OCI-LY1 (cell line): ENCODE data around the gene MAP9.

ENCODE experiments used
- H2AFZ ChIP-seq: fragments of 200-600 bp; sonication (generic), shearing (Covaris generic); 2 replicates; pipeline ENCODE4 v1.6.0; 2014; ENCODE audit warnings: antibody characterized with exemption, mild to moderate bottlenecking, low read length
- H3F3A ChIP-seq: fragments of 200-600 bp; sonication (generic), shearing (Covaris generic); 2 replicates; pipeline ENCODE4 v1.6.0; 2014; ENCODE audit warnings: mild to moderate bottlenecking, antibody characterized with exemption, low read length, moderate library complexity; ENCODE audit not compliant: insufficient read depth
- H3K27ac ChIP-seq: fragments of 200-600 bp; sonication (generic); 2 replicates; pipeline ENCODE4 v1.5.1; 2014; ENCODE audit warnings: low read length, mixed run types, mild to moderate bottlenecking, low read depth; ENCODE audit not compliant: poor library complexity, severe bottlenecking
- H3K27me3 ChIP-seq: fragments of 200-600 bp; sonication (generic); 2 replicates; pipeline ENCODE4 v1.6.0; 2014; ENCODE audit warnings: antibody characterized with exemption, mild to moderate bottlenecking, low read length, moderate library complexity; ENCODE audit not compliant: insufficient read depth
- H3K36me3 ChIP-seq: fragments of 200-600 bp; sonication (generic); 2 replicates; pipeline ENCODE4 v1.6.1; 2014; ENCODE audit warnings: mild to moderate bottlenecking, antibody characterized with exemption, low read length, moderate library complexity, mixed read lengths; ENCODE audit not compliant: insufficient read depth
- H3K4me1 ChIP-seq: fragments of 200-600 bp; sonication (generic); 2 replicates; pipeline ENCODE4 v1.5.1; 2014; ENCODE audit warnings: mild to moderate bottlenecking, low read length, moderate library complexity; ENCODE audit not compliant: insufficient read depth, severe bottlenecking
- H3K4me2 ChIP-seq: fragments of 200-600 bp; sonication (generic), shearing (Covaris generic); 2 replicates; pipeline ENCODE4 v1.6.1; 2014; ENCODE audit warnings: low read length
- H3K4me3 ChIP-seq: fragments of 200-600 bp; sonication (generic); 2 replicates; pipeline ENCODE4 v1.5.1; 2014; ENCODE audit warnings: low read length, low read depth, mild to moderate bottlenecking, mixed read lengths; ENCODE audit not compliant: poor library complexity, severe bottlenecking
- H3K79me2 ChIP-seq: fragments of 200-600 bp; shearing (Covaris generic); 2 replicates; pipeline ENCODE4 v1.6.1; 2016; ENCODE audit warnings: mixed run types, low read length, mixed read lengths; ENCODE audit not compliant: insufficient read depth
- H3K9ac ChIP-seq: fragments of 200-600 bp; sonication (generic), shearing (Covaris generic); 2 replicates; pipeline ENCODE4 v1.6.1; 2014; ENCODE audit warnings: mild to moderate bottlenecking, low read length, mixed read lengths
- H3K9me2 ChIP-seq: fragments of 200-600 bp; sonication (generic), shearing (Covaris generic); 2 replicates; pipeline ENCODE4 v1.6.1; 2014; ENCODE audit warnings: low read depth, mild to moderate bottlenecking, low read length, mixed read lengths
- H3K9me3 ChIP-seq: fragments of 200-600 bp; shearing (Covaris generic); 2 replicates; pipeline ENCODE4 v1.6.1; 2014; ENCODE audit warnings: low read length, mixed read lengths
- H4K20me1 ChIP-seq: fragments of 200-600 bp; sonication (generic), shearing (Covaris generic); 2 replicates; pipeline ENCODE4 v1.6.0; 2016; ENCODE audit warnings: mild to moderate bottlenecking, low read length; ENCODE audit not compliant: insufficient read depth
- EZH2 ChIP-seq: fragments of 200-600 bp; sonication (generic), shearing (Covaris generic); IDR thresholded peaks from 2 replicates; pipeline ENCODE4 v1.8.0; 2017; ENCODE audit warnings: borderline replicate concordance, mixed run types, mild to moderate bottlenecking, antibody characterized with exemption, low read length, moderate library complexity, mixed read lengths
- TF ChIP-seq, protein P1 (sequence below): fragments of 200-600 bp; sonication (generic), shearing (Covaris generic); IDR thresholded peaks from 2 replicates; pipeline ENCODE4 v1.5.1; 2017; ENCODE audit warnings: mild to moderate bottlenecking, antibody characterized with exemption, low read length, moderate library complexity, mixed read lengths

Gene MAP9

DNA sequence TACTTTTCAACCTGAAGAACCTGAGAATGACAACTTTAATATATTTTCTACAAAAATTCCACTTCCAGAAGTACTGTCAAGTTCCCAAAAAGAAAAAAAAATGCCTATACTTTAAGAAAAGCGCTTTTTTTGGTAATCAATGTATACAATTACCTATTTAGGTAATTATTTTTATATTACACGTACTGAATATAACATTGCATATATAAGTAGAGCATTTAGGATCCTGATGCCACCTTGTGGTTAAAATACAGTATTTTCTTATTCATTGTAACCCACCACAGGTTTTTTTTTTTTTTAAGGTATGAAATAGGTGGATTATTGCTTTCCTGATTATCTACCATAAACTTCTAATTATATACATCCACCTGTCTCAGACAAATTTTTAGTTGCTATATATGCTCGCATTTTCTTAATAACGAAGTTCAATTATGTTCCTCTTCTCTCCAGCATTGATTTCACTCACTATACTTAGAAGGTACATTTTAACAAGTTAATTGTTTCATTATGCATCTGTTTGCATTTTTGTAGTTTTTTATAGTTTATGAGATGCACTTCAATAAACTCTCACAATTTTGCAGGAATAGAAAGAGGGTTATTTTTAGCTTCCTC is 5.2 kb downstream of the MAP9 start:
- H3K79me2 ChIP-seq = no peaks in the 10 kb centered on the region
- no peaks in the 10 kb centered on the region for H3K4me1 ChIP-seq
- H3K27ac ChIP-seq = no peak overlapping the region
- no peaks in the 10 kb centered on the region for H4K20me1 ChIP-seq
- H3K4me2 ChIP-seq = no peak overlapping the region
- H3K4me3 ChIP-seq = no peak overlapping the region
- no peaks in the 10 kb centered on the region for H3F3A ChIP-seq
- TF ChIP-seq EZH2 = no peak
- TF ChIP-seq, protein P1, sequence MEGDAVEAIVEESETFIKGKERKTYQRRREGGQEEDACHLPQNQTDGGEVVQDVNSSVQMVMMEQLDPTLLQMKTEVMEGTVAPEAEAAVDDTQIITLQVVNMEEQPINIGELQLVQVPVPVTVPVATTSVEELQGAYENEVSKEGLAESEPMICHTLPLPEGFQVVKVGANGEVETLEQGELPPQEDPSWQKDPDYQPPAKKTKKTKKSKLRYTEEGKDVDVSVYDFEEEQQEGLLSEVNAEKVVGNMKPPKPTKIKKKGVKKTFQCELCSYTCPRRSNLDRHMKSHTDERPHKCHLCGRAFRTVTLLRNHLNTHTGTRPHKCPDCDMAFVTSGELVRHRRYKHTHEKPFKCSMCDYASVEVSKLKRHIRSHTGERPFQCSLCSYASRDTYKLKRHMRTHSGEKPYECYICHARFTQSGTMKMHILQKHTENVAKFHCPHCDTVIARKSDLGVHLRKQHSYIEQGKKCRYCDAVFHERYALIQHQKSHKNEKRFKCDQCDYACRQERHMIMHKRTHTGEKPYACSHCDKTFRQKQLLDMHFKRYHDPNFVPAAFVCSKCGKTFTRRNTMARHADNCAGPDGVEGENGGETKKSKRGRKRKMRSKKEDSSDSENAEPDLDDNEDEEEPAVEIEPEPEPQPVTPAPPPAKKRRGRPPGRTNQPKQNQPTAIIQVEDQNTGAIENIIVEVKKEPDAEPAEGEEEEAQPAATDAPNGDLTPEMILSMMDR = peak; percentile 52
- H3K9me3 ChIP-seq = no peaks in the 10 kb centered on the region
- H2AFZ ChIP-seq = no peak overlapping the region
- no peak overlapping the region for H3K9ac ChIP-seq
- no peaks in the 10 kb centered on the region for H3K36me3 ChIP-seq
- no peaks in the 10 kb centered on the region for H3K27me3 ChIP-seq
- H3K9me2 ChIP-seq = no peaks in the 10 kb centered on the region

DNA sequence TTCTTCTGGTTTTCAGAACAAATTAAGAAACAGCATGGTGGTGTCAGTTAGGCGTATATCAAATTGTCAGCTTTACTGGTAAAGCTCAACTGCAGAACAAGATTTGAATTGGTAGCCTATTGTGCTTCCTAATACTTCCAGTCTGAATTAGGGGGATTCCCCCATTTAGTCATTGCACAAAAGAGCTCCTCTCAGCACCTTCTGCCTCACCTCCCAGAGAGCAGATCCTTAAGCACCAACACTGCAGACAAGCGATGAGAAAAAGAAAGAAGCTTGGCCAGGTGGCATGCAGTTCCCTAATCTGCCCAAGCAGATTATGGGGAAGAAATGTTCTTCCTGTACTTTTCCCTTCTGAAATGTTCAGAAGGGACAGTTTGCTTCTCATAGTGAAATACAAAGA is 9.2 kb downstream of the MAP9 start:
- Histone ChIP-seq H3K9ac (no peak overlapping the region), H3K4me2 (no peak overlapping the region), H3K4me1 (no peaks in the 10 kb centered on the region), H3K27ac (no peak overlapping the region), H2AFZ (no peak overlapping the region), H3K27me3 (no peaks in the 10 kb centered on the region), H3K36me3 (no peaks in the 10 kb centered on the region), H3K79me2 (no peaks in the 10 kb centered on the region), H3F3A (no peaks in the 10 kb centered on the region), H4K20me1 (no peaks in the 10 kb centered on the region), H3K9me3 (no peaks in the 10 kb centered on the region), H3K9me2 (no peaks in the 10 kb centered on the region), H3K4me3 (no peak overlapping the region)
- TF ChIP-seq EZH2 = no peak
- TF ChIP-seq, protein P1 = no peak

DNA sequence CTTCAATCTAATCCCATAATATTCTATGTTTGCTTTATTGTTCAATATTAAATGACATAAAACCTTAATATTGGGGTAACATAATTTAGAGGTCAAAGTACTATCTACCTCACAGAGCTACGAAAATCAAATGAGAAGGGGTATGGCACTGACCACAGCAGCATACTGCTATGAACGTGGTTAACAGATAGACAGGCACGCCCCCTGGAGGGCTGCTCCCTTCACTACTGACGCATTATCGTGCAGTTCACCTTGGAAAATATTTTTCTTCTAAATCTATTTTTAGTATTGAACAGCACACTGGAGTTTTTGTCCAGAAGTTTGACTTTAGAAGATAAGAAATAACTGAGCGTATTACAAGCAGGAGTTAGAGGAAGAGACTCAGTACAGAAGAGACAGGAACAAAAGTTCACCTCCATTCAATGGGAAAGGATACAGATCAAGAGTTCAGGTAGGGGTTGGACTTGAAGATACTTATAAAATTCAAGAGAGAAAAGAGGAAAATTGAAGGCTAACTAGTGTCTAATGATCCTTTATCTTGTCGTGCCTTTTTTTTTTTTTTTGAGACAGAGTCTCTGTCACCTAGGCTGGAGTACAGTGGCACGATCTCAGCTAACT is 22.7 kb downstream of the MAP9 start:
- Histone ChIP-seq H4K20me1 (no peaks in the 10 kb centered on the region), H3K9me2 (no peaks in the 10 kb centered on the region), H3K4me3 (no peak overlapping the region), H3K36me3 (no peaks in the 10 kb centered on the region), H3K9me3 (no peaks in the 10 kb centered on the region), H2AFZ (no peak overlapping the region), H3K79me2 (no peaks in the 10 kb centered on the region), H3K4me1 (no peaks in the 10 kb centered on the region), H3K4me2 (no peak overlapping the region), H3F3A (no peaks in the 10 kb centered on the region), H3K27ac (no peak overlapping the region), H3K27me3 (no peaks in the 10 kb centered on the region), H3K9ac (no peak overlapping the region)
- TF ChIP-seq EZH2 = no peak
- TF ChIP-seq, protein P1 = peak; percentile 82
